ENCODE data around the gene MAD1L1.

MAD1L1 gene

DNA sequence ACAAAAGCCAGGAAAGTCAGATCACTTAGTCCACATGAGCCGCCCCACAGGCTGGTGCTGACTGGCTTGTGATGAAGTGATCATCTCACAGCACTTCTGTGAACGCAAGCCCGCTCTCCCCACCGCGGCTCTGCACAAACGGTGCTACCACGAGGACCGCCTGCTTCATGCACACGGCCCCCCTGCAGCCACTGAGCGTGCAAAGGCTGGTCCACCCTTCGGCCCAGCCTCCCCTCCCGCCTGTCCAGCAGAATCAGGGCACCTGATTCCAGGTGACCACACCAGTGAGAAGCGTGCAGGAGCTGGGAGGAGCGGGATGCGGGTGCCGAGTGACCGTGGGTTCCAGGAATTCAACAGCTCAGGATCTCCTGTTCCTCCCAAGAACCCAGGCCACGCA is 32.2 kb downstream of the MAD1L1 start:
- no peak for TF ChIP-seq EZH2phosphoT487 (IDR thresholded peaks at IDR 0.05; ENCODE audit: borderline replicate concordance, low read length)
- TF ChIP-seq, protein P1, sequence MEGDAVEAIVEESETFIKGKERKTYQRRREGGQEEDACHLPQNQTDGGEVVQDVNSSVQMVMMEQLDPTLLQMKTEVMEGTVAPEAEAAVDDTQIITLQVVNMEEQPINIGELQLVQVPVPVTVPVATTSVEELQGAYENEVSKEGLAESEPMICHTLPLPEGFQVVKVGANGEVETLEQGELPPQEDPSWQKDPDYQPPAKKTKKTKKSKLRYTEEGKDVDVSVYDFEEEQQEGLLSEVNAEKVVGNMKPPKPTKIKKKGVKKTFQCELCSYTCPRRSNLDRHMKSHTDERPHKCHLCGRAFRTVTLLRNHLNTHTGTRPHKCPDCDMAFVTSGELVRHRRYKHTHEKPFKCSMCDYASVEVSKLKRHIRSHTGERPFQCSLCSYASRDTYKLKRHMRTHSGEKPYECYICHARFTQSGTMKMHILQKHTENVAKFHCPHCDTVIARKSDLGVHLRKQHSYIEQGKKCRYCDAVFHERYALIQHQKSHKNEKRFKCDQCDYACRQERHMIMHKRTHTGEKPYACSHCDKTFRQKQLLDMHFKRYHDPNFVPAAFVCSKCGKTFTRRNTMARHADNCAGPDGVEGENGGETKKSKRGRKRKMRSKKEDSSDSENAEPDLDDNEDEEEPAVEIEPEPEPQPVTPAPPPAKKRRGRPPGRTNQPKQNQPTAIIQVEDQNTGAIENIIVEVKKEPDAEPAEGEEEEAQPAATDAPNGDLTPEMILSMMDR (IDR thresholded peaks at IDR 0.05; ENCODE audit: low read depth, low read length, poor library complexity, severe bottlenecking): no peak
- peaks cover 17% of the 10 kb centered on the region for H3K4me1 ChIP-seq (ENCODE audit: control insufficient read depth, low read length)
- H4K20me1 ChIP-seq (ENCODE audit: control insufficient read depth, insufficient read depth, low read depth, low read length): peaks cover 4% of the 10 kb centered on the region
- H3K9me2 ChIP-seq (replicated peaks; ENCODE audit: control insufficient read depth, low read length): no peaks in the 10 kb centered on the region
- peaks cover 39% of the 10 kb centered on the region for H3K9me3 ChIP-seq (ENCODE audit: control insufficient read depth, insufficient read depth, low read length)
- H3K36me3 ChIP-seq (ENCODE audit: control insufficient read depth, low read length): peaks cover 84% of the 10 kb centered on the region
- 0 out of 2 replicates have a peak, but pooled peaks cover 2% of the 10 kb centered on the region for H3F3A ChIP-seq (ENCODE audit: control insufficient read depth, insufficient read depth)
- no peak overlapping the region for H3K4me3 ChIP-seq (ENCODE audit: low read length)
- no peaks in the 10 kb centered on the region for H3K27me3 ChIP-seq (ENCODE audit: control insufficient read depth, low read length)
- H3K4me2 ChIP-seq (ENCODE audit: low read length): no peak overlapping the region
- no peak overlapping the region for H3K27ac ChIP-seq (ENCODE audit: low read depth, low read length)
- H3K79me2 ChIP-seq (ENCODE audit: control insufficient read depth, low read length): peaks cover 49% of the 10 kb centered on the region

GRCh38 chr7:2199956-2200583 is 32.7 kb downstream of the MAD1L1 start:
- Histone ChIP-seq H3K4me1 (ENCODE audit: control insufficient read depth, low read length) (peaks cover 17% of the 10 kb centered on the region), H3K79me2 (ENCODE audit: control insufficient read depth, low read length) (peaks cover 54% of the 10 kb centered on the region), H3F3A (ENCODE audit: control insufficient read depth, insufficient read depth) (0 out of 2 replicates have a peak, but pooled peaks cover 2% of the 10 kb centered on the region), H4K20me1 (ENCODE audit: control insufficient read depth, insufficient read depth, low read depth, low read length) (peaks cover 4% of the 10 kb centered on the region), H3K9me2 (replicated peaks; ENCODE audit: control insufficient read depth, low read length) (no peaks in the 10 kb centered on the region), H3K36me3 (ENCODE audit: control insufficient read depth, low read length) (peaks cover 84% of the 10 kb centered on the region), H3K4me2 (ENCODE audit: low read length) (no peak overlapping the region), H3K27ac (ENCODE audit: low read depth, low read length) (no peak overlapping the region), H3K9me3 (ENCODE audit: control insufficient read depth, insufficient read depth, low read length) (peaks cover 44% of the 10 kb centered on the region), H3K27me3 (ENCODE audit: control insufficient read depth, low read length) (no peaks in the 10 kb centered on the region), H3K4me3 (ENCODE audit: low read length) (no peak overlapping the region)
- TF ChIP-seq, protein P1 (IDR thresholded peaks at IDR 0.05; ENCODE audit: low read depth, low read length, poor library complexity, severe bottlenecking): no peak
- TF ChIP-seq EZH2phosphoT487 (IDR thresholded peaks at IDR 0.05; ENCODE audit: borderline replicate concordance, low read length): no peak

GRCh38 chr7:2199528-2199927 is 33.2 kb downstream of the MAD1L1 start:
- Histone ChIP-seq H4K20me1 (ENCODE audit: control insufficient read depth, insufficient read depth, low read depth, low read length) (peaks cover 4% of the 10 kb centered on the region), H3K27ac (ENCODE audit: low read depth, low read length) (no peak overlapping the region), H3K4me1 (ENCODE audit: control insufficient read depth, low read length) (peaks cover 14% of the 10 kb centered on the region), H3K4me3 (ENCODE audit: low read length) (no peak overlapping the region), H3K4me2 (ENCODE audit: low read length) (no peak overlapping the region), H3K36me3 (ENCODE audit: control insufficient read depth, low read length) (peaks cover 89% of the 10 kb centered on the region), H3F3A (ENCODE audit: control insufficient read depth, insufficient read depth) (no peaks in the 10 kb centered on the region), H3K79me2 (ENCODE audit: control insufficient read depth, low read length) (peaks cover 56% of the 10 kb centered on the region), H3K9me3 (ENCODE audit: control insufficient read depth, insufficient read depth, low read length) (peaks cover 45% of the 10 kb centered on the region), H3K9me2 (replicated peaks; ENCODE audit: control insufficient read depth, low read length) (no peaks in the 10 kb centered on the region), H3K27me3 (ENCODE audit: control insufficient read depth, low read length) (no peaks in the 10 kb centered on the region)
- no peak for TF ChIP-seq EZH2phosphoT487 (IDR thresholded peaks at IDR 0.05; ENCODE audit: borderline replicate concordance, low read length)
- TF ChIP-seq, protein P1 (IDR thresholded peaks at IDR 0.05; ENCODE audit: low read depth, low read length, poor library complexity, severe bottlenecking): no peak
